H9 (cell line): ENCODE results near the gene SFXN5. TPM values are rescaled to one million over a fixed set of nuclear protein-coding genes. Genes with fewer than 3 reads are reported as not detected.

ENCODE experiments used
- DNase-seq: peaks from one replicate; pipeline ENCODE4 v3.0.0-alpha.2; 2017
- H2AFZ ChIP-seq: one replicate; pipeline ENCODE4 v1.6.1; 2013; ENCODE audit warnings: mild to moderate bottlenecking, low read length, control low read depth, moderate library complexity
- H2AK5ac ChIP-seq: 2 replicates; pipeline ENCODE4 v1.6.1; 2013; ENCODE audit warnings: low read length, control low read depth, mixed read lengths; ENCODE audit not compliant: insufficient read length
- H2BK120ac ChIP-seq: one replicate; pipeline ENCODE4 v1.6.1; 2013; ENCODE audit warnings: low read depth, mild to moderate bottlenecking, low read length, control low read depth, inconsistent platforms; ENCODE audit not compliant: poor library complexity, severe bottlenecking
- H2BK12ac ChIP-seq: 2 replicates; pipeline ENCODE4 v1.6.1; 2013; ENCODE audit warnings: low read length, control low read depth, mixed read lengths, low read depth; ENCODE audit not compliant: insufficient read length
- H2BK15ac ChIP-seq: 2 replicates; pipeline ENCODE4 v1.6.1; 2013; ENCODE audit warnings: low read depth, low read length, control low read depth
- H2BK20ac ChIP-seq: one replicate; pipeline ENCODE4 v1.6.1; 2013; ENCODE audit warnings: low read depth, mild to moderate bottlenecking, low read length, control low read depth, inconsistent platforms; ENCODE audit not compliant: poor library complexity, severe bottlenecking
- H2BK5ac ChIP-seq: 2 replicates; pipeline ENCODE4 v1.6.1; 2013; ENCODE audit warnings: low read length, control low read depth, mixed read lengths; ENCODE audit not compliant: insufficient read length
- H3K14ac ChIP-seq: 2 replicates; pipeline ENCODE4 v1.6.1; 2013; ENCODE audit warnings: low read length, control low read depth; ENCODE audit not compliant: insufficient read depth
- H3K18ac ChIP-seq: 2 replicates; pipeline ENCODE4 v1.6.1; 2013; ENCODE audit warnings: low read depth, mild to moderate bottlenecking, mixed read lengths, low read length, control low read depth; ENCODE audit not compliant: insufficient read length
- H3K23ac ChIP-seq: 2 replicates; pipeline ENCODE4 v1.6.1; 2013; ENCODE audit warnings: low read length, control low read depth, mixed read lengths, low read depth; ENCODE audit not compliant: insufficient read length
- H3K23me2 ChIP-seq: 2 replicates; pipeline ENCODE4 v1.6.1; 2013; ENCODE audit warnings: low read depth, mild to moderate bottlenecking, mixed read lengths, low read length, control low read depth; ENCODE audit not compliant: insufficient read length, poor library complexity, severe bottlenecking
- H3K27ac ChIP-seq: 2 replicates; pipeline ENCODE4 v1.5.1; 2013; ENCODE audit warnings: low read length, control low read depth, mixed read lengths, low read depth; ENCODE audit not compliant: insufficient read length
- H3K27me3 ChIP-seq: 2 replicates; pipeline ENCODE4 v1.6.1; 2013; ENCODE audit warnings: low read length, control low read depth, inconsistent platforms; ENCODE audit not compliant: insufficient read depth
- H3K4ac ChIP-seq: 2 replicates; pipeline ENCODE4 v1.6.1; 2013; ENCODE audit warnings: low read depth, mild to moderate bottlenecking, control low read depth, inconsistent platforms, low read length, moderate library complexity
- H3K4me1 ChIP-seq: 2 replicates; pipeline ENCODE4 v1.6.1; 2013; ENCODE audit warnings: low read length, control low read depth, inconsistent platforms; ENCODE audit not compliant: insufficient read depth
- H3K4me2 ChIP-seq: 2 replicates; pipeline ENCODE4 v1.6.1; 2013; ENCODE audit warnings: low read length, control low read depth, mixed read lengths; ENCODE audit not compliant: insufficient read length, insufficient read depth
- H3K56ac ChIP-seq: 2 replicates; pipeline ENCODE4 v1.6.1; 2013; ENCODE audit warnings: low read depth, mild to moderate bottlenecking, mixed read lengths, low read length, control low read depth; ENCODE audit not compliant: insufficient read length
- H3K79me1 ChIP-seq: 2 replicates; pipeline ENCODE4 v1.6.1; 2013; ENCODE audit warnings: low read depth, mild to moderate bottlenecking, moderate library complexity, low read length, control low read depth, inconsistent platforms; ENCODE audit not compliant: insufficient read depth, poor library complexity, severe bottlenecking
- H3K79me2 ChIP-seq: 2 replicates; pipeline ENCODE4 v1.6.1; 2013; ENCODE audit warnings: low read length, control low read depth, inconsistent platforms; ENCODE audit not compliant: insufficient read depth
- H3K9ac ChIP-seq: 2 replicates; pipeline ENCODE4 v1.6.1; 2013; ENCODE audit warnings: low read length, control low read depth, mixed read lengths; ENCODE audit not compliant: insufficient read length; ENCODE audit errors: extremely low read depth
- H3K9me3 ChIP-seq: one replicate; pipeline ENCODE4 v1.6.1; 2013; ENCODE audit warnings: low read depth, low read length, inconsistent platforms; ENCODE audit not compliant: control insufficient read depth
- H3T11ph ChIP-seq: one replicate; pipeline ENCODE4 v1.6.1; 2013; ENCODE audit warnings: mild to moderate bottlenecking, low read length, control low read depth, inconsistent platforms
- H4K20me1 ChIP-seq: one replicate; pipeline ENCODE4 v1.6.1; 2013; ENCODE audit not compliant: control insufficient read depth, insufficient read length, insufficient read depth
- H4K5ac ChIP-seq: 2 replicates; pipeline ENCODE4 v1.6.1; 2013; ENCODE audit warnings: low read depth, mild to moderate bottlenecking, mixed read lengths, low read length, control low read depth; ENCODE audit not compliant: insufficient read length
- H4K8ac ChIP-seq: replicated peaks from 2 replicates; pipeline ENCODE4 v1.6.1; 2013; ENCODE audit warnings: low read length, control low read depth, mixed read lengths, low read depth; ENCODE audit not compliant: insufficient read length
- H4K91ac ChIP-seq: 2 replicates; pipeline ENCODE4 v1.6.1; 2013; ENCODE audit warnings: low read depth, mild to moderate bottlenecking, moderate library complexity, mixed read lengths, low read length, control low read depth; ENCODE audit not compliant: insufficient read length
- H3K27ac Mint-ChIP-seq, 3 experiments: 2 replicates in 2 of 3; 3 replicates in 1 of 3; pipeline ENCODE4 v1.8.0; 2020 to 2021; ENCODE audit warnings: mixed read lengths in 3 of 3, mild to moderate bottlenecking in 1 of 3, moderate library complexity in 1 of 3
- H3K27me3 Mint-ChIP-seq: 2 replicates; pipeline ENCODE4 v1.8.0; 2021; ENCODE audit warnings: low read depth, mild to moderate bottlenecking, moderate library complexity, mixed read lengths
- H3K36me3 Mint-ChIP-seq, 3 experiments: 2 replicates in 2 of 3; 3 replicates in 1 of 3; pipeline ENCODE4 v1.8.0; 2020 to 2021; ENCODE audit warnings: low read depth in 3 of 3, mixed read lengths in 3 of 3; ENCODE audit not compliant: insufficient read depth in 1 of 3
- H3K4me1 Mint-ChIP-seq, 2 experiments: 2 replicates each; pipeline ENCODE4 v1.8.0; 2020; ENCODE audit warnings: mixed read lengths in 2 of 2
- H3K4me3 Mint-ChIP-seq, 2 experiments: 2 replicates in 1 of 2; 3 replicates in 1 of 2; pipeline ENCODE4 v1.8.0; 2020 to 2021; ENCODE audit warnings: mild to moderate bottlenecking in 2 of 2, mixed read lengths in 2 of 2, moderate library complexity in 1 of 2
- H3K9me3 Mint-ChIP-seq, 2 experiments: 2 replicates in 1 of 2; 3 replicates in 1 of 2; pipeline ENCODE4 v1.8.0; 2020; ENCODE audit warnings: mild to moderate bottlenecking in 2 of 2, mixed read lengths in 2 of 2, moderate library complexity in 1 of 2
- CTCF ChIP-seq: fragments of 200-600 bp; sonication (generic); conservative IDR thresholded peaks from 3 replicates; pipeline ENCODE4 v1.8.0; 2021; ENCODE audit warnings: antibody characterized with exemption, mild to moderate bottlenecking
- WGBS: extraction: QIAGEN DNeasy Blood & Tissue Kit; methylation state at CpG from one replicate; pipeline ENCODE4 v1.1.7; 2013; ENCODE audit warnings: missing lambda C conversion rate, low lambda C conversion rate, mixed read lengths; ENCODE audit not compliant: insufficient read length; ENCODE audit errors: extremely low coverage; 5-methylcytosine and 5-hydroxymethylcytosine counted together
- total RNA-seq: library from RNA; stranded (reverse); gene quantifications from 2 replicates; pipeline ENCODE4 v1.2.1, GENCODE V29; 2021

The SFXN5 gene
- total RNA-seq, 1 experiment from 2014 or later, result 30.9 TPM

- no peaks in the 10 kb centered on the region for H3K9me3 ChIP-seq
- H2BK20ac ChIP-seq, result no peak overlapping the region
- no peak overlapping the region for H3K27ac Mint-ChIP-seq
- H3K79me2 ChIP-seq, result no peaks in the 10 kb centered on the region
- H3K9me3 Mint-ChIP-seq, result no peaks in the 10 kb centered on the region
- H2BK12ac ChIP-seq, result no peak overlapping the region
- H4K5ac ChIP-seq, result no peak overlapping the region
- peaks cover 3% of the 10 kb centered on the region for H4K20me1 ChIP-seq
- DNase-seq, result no peak
- H2BK120ac ChIP-seq, result no peak overlapping the region
- no peak overlapping the region for H4K91ac ChIP-seq
- no peak overlapping the region for H3K4me3 Mint-ChIP-seq
- H3K23me2 ChIP-seq, result no peaks in the 10 kb centered on the region
- H2AK5ac ChIP-seq, result no peak overlapping the region
- no peak overlapping the region for H4K8ac ChIP-seq
- H3K4ac ChIP-seq, result no peak overlapping the region
- H3K27me3 ChIP-seq, result no peaks in the 10 kb centered on the region
- peaks cover 5 to 8% (median 6%) of the 10 kb centered on the region in 3 experiments; a peak in 4 of 7 replicates for H3K36me3 Mint-ChIP-seq
- no peak overlapping the region for H3K14ac ChIP-seq
- no peaks in the 10 kb centered on the region for H3K4me1 ChIP-seq
- no peak overlapping the region for H3K23ac ChIP-seq
- no peak overlapping the region for H2AFZ ChIP-seq
- no peak overlapping the region for H2BK15ac ChIP-seq
- no peak overlapping the region for H3T11ph ChIP-seq
- H3K79me1 ChIP-seq, result no peaks in the 10 kb centered on the region
- H3K4me2 ChIP-seq, result no peak overlapping the region
- no CpG with 5 or more reads among the region's 13 CpGs for WGBS
- no peak overlapping the region for H3K9ac ChIP-seq
- no peak for TF ChIP-seq CTCF
- H2BK5ac ChIP-seq, result no peak overlapping the region
- no peaks in the 10 kb centered on the region for H3K27me3 Mint-ChIP-seq
- H3K18ac ChIP-seq, result no peak overlapping the region
- H3K4me1 Mint-ChIP-seq, result peaks cover 13 to 19% of the 10 kb centered on the region in 2 experiments
- H3K27ac ChIP-seq, result no peak overlapping the region
- no peak overlapping the region for H3K56ac ChIP-seq
Measured at GRCh38 chr2:73082523-73083410, 11.3 kb upstream of the SFXN5 start.
